Ovary (tissue), 1 donor: ENCODE results near the gene SDF2L1.

Experiments
- EP300 ChIP-seq: sonication (generic); formaldehyde crosslinking; IDR thresholded peaks from one replicate; pipeline ENCODE4 v1.6.1; 2017; ENCODE audit warnings: antibody characterized with exemption
- POLR2A ChIP-seq: fragments of 450-650 bp; IDR thresholded peaks from one replicate; pipeline ENCODE4 v1.6.1; 2017; ENCODE audit warnings: antibody characterized with exemption, mild to moderate bottlenecking, moderate library complexity

DNA sequence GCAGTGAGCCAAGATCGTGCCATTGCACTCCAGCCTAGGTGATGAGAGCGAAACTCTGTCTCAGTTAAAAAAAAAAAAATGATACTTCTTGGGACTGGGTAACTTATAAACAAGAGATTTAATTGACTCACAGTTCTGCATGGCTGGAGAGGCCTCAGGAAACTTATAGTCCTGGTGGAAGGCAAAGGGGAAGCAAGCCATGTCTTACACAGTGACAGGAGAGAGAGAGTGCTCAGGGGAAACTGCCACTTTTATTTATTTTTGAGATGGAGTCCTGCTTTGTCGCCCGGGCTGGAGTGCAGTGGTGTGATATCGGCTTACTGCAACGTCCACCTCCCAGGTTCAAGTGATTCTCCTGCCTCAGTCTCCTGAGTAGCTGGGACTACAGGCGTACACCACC lies 8.2 kb downstream of the SDF2L1 start:
- TF ChIP-seq EP300 (no peak), POLR2A (no peak)
